CD1c-positive myeloid dendritic cell (primary cell): Measurements from ENCODE around the gene GNB2.

Experiments used
- DNase-seq: peaks from one replicate; pipeline ENCODE4 v3.0.0-alpha.2; 2016; ENCODE audit errors: extremely low spot score

Gene GNB2

DNA sequence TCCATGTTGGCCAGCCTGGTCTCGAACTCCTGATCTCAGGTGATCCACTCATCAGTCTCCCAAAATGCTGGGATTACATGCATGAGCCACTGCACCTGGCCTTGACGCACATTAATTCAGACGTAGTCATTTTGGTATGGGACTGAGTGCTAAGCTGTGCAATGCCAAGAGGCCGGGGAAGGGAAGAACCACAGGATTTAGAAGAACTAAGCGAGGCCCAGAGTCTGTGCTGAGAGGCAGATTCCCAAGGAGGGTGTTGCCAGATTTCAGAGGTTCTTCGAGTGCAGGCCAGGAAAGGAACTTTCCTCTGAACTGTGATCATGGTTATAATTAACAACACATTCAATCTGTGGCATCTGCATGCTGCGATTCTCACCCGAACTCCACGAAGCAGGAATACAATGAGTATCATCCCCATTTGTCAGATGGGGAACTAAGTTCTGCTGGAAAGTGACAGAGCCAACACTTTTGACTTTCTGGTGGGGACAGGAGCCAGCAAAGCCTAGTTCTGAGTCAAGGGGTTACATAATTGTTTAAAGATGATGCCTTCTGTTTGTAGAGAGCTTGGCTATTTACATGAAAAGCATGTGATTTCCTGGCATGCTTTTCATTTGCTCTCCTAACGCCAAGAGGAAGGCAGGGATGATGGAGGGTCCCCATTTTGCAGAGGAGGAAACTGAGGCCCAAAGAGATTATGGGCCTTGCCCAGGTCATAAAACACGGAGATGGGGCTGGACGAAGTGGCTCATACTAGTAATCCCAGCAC, 53.6 kb downstream of the GNB2 start:
- no peak for DNase-seq

DNA sequence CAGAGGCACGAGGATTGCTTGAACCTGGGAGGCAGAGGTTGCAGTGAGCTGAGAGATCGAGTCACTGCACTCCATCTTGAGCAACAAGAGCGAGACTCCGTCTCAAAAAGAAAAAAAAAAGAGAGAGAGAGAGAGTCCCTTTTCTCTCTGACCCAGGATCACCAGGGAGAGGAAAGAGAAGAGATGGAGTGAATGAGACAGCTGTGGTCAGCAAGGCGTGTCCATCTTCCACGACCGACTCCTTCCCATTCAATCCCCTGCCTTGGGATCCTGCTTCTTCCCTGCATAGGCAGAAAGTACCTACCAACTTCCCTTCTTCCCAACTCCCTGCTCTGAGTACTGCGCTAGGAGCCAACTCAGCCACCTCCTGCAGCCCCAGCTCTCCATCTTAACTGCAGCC, 54.7 kb downstream of the GNB2 start:
- DNase-seq, result no peak
